ENCODE results near the gene ZBED4.

Gene ZBED4

DNA sequence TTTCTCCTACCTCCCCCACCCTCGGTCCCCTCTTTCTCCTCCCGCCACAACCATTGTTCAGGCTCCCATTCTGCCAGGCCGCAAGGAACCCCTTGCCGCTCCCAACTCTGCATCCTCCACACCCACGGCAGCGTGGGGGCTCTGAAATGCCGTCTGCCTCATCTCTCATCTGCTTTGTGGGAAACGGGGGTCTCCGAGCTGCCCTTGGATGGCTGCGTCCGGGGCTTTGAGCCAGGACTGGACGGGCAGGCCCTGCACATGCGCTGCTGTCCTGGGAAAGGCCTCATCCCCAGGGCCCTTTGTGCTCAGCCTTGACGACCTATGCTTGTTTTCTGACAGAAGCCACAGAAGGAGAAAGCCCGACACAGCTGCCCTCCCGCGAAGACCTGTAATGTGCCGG is 73.3 kb downstream of the ZBED4 start:
- no peak for DNase-seq

DNA sequence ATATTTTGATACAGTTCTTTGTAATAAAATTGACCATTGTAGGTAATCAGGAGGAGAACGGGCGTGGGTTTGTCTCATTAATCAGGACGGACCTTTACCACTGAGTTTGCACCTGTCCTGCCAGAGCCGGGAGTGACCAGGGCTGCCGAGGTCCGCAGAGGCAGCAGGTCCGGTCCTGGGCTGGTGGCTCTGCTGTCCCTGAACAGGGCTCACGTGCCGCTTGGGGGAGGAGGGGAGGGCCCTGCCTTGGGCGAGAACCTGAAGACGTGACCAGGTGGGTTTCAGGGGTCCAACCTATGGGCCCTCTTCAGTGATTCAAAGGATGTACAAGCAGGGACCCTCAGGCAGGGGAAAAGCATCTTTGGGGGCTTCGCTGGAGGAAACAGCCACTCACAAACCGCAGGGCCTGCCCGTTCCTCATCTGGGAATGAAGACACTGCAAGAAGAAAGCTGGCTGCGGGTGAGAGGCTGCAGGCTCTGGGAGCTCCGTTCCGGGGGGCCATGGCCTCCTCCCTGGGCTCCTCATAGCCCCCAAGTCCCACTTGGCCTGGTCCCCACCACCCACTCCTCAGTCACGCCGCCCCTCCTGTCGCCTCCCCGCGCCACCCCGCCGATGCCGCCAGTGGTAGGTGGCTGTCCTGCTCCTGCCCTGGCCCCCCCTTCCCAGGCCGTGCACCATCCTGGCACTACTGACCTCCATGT is 74.0 kb downstream of the ZBED4 start:
- DNase-seq = no peak

DNA sequence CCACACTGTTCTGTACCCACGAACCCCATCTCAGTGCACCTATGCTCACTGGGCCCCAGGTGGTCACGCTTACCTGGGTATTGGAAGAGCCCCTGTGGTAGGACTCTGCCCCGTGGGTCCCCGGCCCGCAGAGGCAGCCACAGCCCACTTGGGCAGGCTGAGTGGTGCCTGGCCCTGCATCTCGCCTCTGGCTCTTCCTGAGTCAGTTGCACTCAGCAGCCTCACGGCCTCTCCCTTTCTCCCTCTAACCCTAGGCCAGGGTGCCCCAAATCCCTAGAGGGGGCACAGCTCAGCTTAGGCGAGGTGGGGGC is 74.5 kb downstream of the ZBED4 start:
- no peak for DNase-seq

DNA sequence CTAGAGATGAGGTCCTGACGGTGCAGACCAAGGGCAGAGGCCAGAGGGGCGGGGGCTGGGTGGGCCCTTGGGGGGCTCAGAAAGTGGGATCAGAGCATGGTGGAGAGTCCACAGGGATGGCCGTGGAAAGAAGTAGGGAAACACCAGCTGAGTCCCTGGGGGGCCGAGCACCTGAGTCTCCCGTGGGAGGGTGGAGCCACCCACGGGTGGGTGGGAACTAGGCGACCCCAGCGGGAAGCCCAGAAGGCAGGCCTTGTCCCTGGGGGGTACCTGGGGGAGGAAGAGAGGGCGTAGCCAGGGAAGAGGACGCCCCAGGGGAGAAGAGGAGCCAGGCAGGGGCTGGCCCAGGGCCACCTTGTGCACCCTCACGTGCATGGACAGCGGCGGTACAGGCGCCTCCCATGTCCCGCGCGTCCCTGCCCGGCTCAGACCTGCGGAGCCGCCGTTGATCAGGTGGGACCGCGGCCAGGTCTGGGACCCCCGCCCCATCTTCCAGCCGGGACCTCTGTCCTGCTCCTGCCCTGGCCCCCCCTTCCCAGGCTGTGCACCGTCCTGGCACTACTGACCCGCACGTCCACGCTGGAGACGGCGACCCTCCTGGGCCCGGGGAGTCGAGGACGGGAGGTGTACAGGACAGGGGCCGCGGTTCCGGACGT is 75.0 kb downstream of the ZBED4 start:
- DNase-seq = no peak

DNA sequence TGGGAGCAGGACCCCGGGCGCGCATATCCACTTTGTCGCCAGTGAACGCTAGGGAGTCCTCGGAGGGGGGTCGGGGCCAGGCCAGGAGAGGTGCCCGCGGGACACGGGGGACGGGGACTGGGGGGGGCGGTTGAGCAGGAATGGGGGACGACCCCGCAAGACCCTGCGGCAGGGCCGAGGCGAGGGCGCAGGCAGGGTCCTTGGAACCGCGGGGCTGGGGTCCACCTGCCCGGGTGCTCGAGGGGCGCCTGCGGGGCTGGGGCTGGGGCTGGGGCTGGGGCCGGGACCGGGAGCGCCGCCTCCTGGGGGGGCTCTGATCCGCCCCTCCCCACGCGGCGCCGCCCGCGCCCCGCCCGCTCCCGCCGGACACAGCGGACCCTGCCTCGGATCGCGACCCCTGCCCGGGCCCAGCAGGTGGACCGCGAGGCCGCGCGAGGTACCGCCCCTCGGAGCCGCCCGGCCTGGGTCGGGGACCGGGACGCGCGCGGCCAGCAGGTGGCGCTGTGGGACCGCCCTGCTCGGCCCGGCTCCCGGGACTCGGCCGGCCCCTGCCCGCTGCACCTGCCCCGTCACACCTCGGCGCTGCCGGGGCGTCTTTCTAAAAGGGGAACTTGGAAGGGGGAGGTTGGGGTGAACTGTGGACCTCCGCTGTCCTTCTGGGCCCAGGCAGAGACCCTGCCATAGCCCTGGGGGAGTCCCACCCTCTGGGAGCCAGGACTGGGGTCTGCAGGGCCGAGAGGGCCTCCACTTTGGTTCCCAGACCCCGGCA is 75.8 kb downstream of the ZBED4 start:
- no peak for DNase-seq

DNA sequence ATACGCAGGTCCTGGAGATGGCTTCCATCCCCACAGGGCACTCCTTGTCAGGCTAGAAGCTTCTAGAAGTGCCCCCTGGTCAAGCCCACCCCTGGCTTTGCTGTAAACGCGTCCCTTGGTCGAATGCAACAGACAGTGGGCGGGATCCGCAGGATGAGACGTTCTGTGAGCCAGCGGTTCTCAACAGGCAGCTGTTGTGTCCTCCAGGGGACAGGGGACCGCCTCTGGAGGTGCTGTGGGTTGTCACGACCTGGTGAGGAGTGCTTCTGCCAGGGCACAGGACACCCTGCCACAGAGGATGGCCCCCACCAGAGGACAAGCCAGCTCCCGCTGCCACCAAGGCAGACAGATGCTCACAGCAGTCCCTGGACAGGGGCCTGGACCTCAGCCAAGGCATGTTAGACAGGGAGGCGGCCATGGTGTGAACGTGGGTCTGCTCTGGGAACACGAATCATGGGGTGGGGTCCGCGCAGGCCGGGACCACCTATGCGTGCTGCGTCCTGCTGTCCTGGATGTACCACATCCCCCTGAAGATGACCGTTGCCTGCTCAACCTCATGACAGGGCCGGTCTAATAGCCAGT is 76.4 kb downstream of the ZBED4 start:
- DNase-seq = no peak

DNA sequence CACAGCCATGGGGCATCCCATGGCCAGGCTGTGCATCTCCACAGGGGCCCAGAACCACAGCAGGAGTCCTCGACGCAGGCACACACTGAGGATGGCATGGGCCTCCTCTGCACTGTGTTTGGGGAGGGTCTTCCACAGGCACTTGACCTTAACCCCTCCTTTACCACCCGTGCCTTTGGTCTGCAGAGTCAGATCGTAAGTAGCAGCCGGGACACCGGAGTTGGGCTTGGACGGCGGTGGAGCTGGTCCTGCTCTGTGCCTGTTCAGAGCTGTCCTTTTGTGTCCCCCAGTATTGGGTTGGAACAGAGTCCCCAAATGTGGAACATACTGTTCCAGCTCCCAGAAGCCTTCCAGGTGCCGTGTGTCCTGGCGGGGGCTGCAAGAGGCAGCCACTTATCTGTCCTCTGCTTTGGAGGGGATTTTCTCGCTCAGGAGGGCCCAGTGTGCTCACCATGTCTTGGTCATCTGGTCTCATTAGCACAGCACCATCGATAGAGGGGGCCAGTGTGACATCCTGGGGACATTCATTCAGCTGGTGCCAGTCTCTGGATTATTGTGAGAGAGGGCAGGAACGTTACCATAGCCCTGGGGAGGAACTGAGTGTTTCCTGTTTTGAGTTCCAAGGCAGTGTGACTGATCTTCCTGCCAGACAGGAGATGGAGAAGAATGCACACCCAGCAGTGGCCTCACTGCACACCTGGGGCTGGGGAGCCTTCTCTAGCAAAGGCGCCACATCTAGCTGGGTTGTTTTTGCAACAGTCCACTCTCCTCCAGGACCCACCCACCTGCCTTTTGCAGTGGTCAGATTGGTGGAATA is 77.2 kb downstream of the ZBED4 start:
- no peak for DNase-seq

DNA sequence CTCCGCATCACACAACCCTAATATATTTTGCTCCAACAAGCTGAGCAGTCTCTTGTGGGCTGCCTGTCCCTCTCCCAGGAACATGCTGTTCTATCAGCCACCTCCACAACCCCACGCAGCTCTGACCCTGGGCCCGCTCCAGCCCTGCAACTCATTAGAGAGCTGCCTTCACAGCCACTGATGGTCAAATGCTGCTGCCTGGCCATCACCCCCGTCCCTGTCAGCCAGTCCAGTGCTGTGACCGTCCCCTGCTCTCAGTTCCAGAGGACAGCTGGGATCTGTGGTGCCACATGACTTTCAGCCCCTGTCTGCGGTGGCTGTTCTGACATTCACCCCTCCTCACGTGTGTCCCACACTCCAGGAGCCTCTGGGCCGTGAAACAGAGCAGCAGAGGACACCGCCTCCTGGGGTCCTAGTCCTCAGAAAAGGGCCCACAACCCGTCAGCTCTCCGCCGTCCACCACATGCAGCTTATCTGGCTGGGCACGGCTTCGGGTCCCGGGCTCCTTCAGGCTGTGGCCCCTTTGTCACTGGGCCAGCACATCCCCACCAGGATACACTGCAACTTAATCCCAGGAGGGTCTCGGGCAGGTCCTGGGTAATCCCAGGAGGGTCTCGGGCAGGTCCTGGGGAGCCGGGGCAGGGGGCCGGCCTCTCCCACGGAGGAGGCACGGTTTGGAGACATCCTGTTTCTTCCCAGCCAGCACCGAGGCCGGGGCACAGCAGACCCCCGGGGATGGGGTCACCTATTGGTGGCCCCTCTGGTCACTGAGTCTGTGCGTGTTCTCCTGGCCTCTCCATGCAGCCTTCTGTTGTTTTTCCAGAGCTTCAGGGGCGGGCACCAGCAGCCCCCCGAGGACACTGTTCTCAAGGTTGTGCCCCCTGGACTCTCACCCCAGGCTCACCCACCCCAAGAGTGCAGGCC is 79.9 kb downstream of the ZBED4 start:
- DNase-seq = no peak

DNA sequence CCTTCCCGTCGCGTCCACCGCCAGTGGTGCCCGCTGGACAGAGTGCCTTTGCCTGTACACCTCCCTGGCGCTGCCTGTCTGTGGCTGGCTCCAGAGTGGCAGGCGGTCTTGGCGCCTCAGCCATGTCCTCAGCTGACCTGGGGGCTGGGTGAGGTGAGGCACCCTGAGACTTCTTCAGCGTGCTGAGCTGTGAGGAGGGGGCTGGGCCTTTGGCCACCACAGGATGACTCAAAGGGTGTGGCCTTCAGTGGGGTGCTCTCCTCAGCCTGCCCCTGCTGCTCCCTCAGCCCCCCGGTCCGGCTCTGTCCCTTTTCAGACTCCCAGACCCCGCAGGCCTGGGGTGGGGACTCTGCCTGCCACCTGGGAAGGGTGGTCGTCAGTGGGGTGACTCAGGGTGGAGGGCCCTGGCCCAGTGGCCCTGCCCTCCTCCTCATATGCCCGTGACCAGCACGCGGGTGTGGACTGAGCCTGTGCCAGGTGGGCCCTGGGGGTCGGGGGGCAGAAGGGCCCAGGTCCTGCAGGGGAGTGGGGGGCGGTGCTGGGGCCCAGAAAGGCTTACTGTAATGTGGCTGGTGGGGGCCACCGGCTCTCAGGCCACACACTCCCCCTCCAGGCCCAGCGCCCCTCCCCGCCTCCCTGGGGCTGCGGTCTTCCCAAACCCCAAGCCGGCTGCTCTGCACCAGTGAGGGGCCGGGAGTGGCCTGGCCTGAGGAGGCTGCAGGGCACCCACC is 80.7 kb downstream of the ZBED4 start:
- DNase-seq = no peak

DNA sequence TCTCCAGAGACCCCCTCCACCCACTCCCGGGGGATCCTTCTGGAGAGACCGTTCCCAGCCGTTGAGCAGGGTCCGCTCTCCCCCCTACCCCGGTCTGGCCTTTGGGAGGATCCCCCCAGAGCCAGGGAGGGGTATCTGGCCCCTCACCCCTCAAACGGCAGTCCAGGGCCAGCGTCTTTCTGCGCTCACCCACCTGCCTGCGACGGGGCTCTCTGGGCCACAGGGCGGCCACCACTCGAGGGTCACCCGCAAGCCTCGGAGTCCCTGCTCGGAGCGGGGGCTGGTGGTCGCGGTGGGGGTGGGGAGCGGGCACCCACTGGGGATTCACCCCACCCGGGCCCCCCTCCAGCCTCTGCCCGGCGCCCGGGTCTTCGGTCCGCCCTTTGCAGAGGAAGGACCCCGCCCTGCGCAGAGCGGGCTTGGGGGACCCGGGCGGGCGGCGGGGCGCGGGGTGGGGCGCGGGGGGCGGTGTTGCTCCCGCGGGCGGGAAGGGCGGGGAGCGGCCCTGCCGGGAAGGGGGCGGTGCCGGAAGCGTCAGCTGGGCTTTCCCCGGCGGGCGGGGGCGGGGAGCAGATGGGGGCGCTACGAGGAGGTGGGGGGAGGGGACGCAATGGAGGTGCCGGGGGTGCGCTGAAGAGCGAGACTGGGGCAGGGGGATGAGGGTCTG is 81.4 kb downstream of the ZBED4 start:
- DNase-seq = no peak

DNA sequence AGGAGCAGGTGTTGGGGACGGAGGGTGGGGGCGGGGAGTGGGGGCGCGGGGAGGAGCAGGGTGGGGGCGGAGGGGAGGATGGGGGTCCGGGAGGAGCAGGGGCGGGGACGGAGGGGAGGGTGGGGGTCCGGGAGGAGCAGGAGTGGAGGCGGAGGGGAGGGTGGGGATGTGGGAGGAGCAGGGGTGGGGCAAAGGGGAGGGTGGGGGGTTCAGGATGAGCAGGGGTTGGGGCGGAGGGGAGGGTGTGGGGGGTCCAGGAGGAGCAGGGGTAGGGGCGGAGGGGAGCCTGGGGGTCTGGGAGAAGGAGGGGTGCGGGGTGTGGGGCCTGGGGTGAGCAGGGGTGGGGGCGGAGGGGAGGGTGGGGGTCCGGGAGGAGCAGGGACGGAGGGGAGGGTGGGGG is 81.9 kb downstream of the ZBED4 start:
- no peak for DNase-seq

DNA sequence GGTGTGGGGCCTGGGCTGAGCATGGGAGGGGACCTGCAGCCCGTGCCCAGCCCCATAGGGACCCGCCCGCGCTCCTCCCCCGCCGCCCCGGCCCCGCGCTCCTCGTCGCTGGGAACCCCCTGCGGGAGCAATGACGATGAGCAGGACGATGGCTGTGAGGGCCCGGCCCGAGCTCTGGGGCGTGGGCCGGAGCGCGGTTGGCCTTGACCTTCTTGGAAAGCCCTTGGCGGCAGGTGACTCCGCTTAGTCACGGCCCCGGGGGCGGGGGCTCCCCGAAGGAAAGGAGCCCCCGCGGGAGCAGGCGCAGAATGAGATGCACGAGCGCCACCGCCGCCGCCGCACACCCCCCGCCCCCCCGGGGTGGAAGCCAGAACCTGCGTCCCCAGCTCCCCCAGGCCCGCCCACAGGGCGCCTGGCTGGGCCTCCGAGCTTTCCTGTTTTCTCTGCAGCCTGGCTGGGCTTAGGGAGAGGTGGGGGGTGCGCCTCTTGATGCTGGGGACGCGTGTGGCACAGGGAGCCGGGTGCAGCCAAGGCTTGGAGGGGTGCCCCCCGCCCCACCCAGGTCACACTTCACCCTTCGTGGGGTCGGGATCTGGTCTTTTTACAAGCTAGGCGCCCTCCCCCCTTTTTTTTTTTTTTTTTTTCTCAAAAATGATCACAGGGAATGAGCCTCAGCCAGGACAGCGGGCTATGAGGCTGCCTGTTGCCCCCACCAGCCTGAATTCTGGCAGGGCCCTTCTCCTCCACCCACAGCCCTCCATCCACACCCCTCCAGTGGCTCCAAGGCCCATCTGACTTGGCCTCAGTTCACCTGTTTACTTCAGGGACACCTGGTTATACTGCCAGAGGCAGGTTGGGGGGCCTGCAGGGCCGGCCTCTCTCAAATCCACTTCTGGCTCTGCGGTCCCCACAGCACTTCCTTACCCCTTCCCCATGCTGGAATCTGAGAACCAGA is 82.7 kb downstream of the ZBED4 start:
- no peak for DNase-seq

DNA sequence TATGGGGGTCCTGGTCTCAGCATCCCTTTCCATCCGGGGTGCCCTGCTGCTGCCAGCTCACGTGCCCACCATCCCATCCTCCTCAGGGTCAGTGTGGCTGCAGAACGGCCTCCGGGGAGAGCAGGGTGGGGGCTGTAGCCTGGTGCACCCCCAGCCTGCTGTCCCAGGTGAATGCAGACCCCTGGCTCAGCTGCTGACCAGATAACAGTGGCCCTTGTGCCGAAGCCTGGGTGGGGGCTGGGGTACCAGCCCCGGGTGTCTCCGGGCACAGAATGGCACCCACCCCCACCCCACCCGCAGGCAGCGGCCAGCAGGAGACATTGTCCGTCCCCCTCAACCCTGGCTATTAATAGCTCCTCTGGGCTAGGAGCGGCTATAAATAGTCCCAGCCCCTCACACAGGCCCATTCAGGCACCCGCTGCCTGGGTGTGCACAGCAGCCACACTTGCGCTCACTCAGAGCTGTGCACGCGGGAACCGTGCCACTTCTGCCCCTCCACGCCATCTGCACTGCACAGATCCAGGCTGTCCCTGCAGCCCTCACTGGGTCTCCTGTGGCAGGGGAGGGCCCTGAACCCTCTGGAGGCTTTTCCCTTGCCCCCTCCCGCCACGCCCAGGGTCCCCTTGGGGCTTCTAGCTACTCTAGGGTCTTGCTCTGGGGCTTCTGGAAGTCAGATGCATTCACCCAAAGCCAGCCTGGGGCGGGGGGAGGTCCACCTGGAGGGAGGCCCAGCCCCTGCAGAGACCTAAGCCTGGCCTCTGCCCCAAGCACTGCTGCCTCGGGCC is 83.5 kb downstream of the ZBED4 start:
- no peak for DNase-seq

DNA sequence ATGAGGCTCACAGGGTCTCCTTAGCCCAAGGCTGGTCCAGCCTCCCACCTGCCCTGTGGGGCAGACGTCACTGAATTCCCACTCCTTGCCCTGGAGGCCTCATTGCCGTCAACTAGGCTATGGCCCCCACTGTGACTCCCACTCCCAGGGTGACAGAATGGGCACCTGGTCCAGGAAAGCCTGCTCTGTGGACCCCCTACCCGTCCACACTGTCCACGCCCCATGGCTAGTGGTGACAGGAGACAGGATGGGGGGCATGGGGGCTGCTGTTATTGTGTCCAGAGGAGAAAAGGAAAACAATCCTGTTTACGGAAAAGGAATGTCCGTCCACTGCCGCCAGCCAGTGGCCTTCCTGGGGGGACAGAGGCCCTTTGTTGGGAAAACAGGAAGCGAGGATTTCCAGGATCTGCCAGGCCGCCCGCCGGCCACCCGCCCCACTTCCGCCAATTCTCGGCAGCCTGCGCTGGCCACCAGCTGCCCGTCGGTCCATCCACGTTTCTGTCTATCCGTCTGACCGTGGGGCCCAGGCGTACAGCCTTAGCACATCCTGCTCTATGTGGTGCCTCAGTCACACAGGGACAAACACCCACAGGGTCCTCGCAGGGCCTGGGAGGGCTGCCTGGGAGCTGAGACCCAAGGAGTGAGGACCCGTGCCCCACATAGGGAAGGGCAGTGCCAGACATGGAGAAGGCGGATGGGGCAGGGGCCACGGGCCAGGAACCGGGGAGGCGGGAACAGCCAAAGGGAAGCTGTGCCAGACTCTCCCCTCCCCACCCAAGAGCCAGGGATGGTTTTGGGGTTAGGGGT is 84.3 kb downstream of the ZBED4 start:
- no peak for DNase-seq

DNA sequence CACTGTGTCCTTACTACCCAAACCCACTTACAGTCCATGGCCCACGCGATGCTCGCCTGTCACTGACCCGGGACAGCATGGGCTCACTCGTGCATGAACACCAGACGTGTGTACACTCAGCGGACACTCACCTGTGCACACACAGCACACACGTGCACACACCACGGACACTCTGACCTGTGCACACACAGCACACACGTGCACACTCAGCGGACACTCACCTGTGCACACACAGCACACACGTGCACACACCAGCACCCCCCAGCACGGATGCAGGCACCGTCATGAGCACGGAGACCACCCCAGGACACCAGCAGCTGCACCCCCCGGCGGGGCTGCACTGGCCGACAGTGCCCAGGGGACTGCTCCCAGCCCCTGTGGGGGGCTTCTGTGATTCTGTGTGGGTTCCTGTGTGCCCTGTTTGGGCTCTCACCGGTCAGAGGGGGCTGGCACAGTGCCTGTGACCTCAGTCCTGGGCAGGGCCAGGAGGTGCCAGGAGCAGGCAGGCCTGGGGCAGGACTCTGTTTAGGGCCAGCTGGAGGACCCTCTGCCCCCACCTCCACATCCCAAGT is 85.0 kb downstream of the ZBED4 start:
- DNase-seq = no peak

Data from NCI-H526 treated with DMSO at 0.1 percent for 48 hours (cell line).